WERI-Rb-1 (cell line): Measurements from ENCODE around the gene PTTG1.

Source experiments
- DNase-seq: peaks from one replicate; pipeline ENCODE4 v3.0.0-alpha.2; 2020
- H3K27ac ChIP-seq: fragments of 250-450 bp; sonication (Bioruptor Pico); 2 replicates; pipeline ENCODE4 v1.5.1; 2020; ENCODE audit warnings: mild to moderate bottlenecking, moderate library complexity
- H3K27me3 ChIP-seq: fragments of 250-450 bp; sonication (Bioruptor Pico); 2 replicates; pipeline ENCODE4 v1.5.1; 2021; ENCODE audit warnings: mild to moderate bottlenecking, low read depth, moderate library complexity; ENCODE audit not compliant: insufficient read depth, severe bottlenecking
- H3K36me3 ChIP-seq: fragments of 250-450 bp; sonication (Bioruptor Pico); 2 replicates; pipeline ENCODE4 v1.5.1; 2020; ENCODE audit warnings: mild to moderate bottlenecking, moderate library complexity
- H3K4me3 ChIP-seq: 2 replicates; pipeline ENCODE4 v1.5.1; 2011; ENCODE audit warnings: low read depth, mild to moderate bottlenecking, control low read depth, low read length
- H3K9me3 ChIP-seq: fragments of 250-450 bp; sonication (Bioruptor Pico); 2 replicates; pipeline ENCODE4 v1.5.1; 2021; ENCODE audit warnings: mild to moderate bottlenecking, moderate library complexity; ENCODE audit not compliant: severe bottlenecking
- TF ChIP-seq, protein P1 (sequence below): IDR thresholded peaks from 2 replicates; pipeline ENCODE4 v1.5.1; 2011; ENCODE audit warnings: low read depth, mild to moderate bottlenecking, control low read depth, inconsistent platforms, low read length

Gene PTTG1

GRCh38 chr5:160418561-160419457, 2.8 kb upstream of the PTTG1 start, which contains the start of gene SLU7:
TSS of gene SLU7 (minus strand) at chr5:160419081. CDS start at chr5:160415294, 3,787 bp downstream.
- Histone ChIP-seq H3K4me3 (peak within 1 kb of the TSS; percentile 97), H3K36me3 (peaks cover 19% of the 10 kb centered on the region), H3K27ac (peak within 1 kb of the TSS; percentile 65), H3K9me3 (no peaks in the 10 kb centered on the region), H3K27me3 (no peaks in the 10 kb centered on the region)
- TF ChIP-seq, protein P1, sequence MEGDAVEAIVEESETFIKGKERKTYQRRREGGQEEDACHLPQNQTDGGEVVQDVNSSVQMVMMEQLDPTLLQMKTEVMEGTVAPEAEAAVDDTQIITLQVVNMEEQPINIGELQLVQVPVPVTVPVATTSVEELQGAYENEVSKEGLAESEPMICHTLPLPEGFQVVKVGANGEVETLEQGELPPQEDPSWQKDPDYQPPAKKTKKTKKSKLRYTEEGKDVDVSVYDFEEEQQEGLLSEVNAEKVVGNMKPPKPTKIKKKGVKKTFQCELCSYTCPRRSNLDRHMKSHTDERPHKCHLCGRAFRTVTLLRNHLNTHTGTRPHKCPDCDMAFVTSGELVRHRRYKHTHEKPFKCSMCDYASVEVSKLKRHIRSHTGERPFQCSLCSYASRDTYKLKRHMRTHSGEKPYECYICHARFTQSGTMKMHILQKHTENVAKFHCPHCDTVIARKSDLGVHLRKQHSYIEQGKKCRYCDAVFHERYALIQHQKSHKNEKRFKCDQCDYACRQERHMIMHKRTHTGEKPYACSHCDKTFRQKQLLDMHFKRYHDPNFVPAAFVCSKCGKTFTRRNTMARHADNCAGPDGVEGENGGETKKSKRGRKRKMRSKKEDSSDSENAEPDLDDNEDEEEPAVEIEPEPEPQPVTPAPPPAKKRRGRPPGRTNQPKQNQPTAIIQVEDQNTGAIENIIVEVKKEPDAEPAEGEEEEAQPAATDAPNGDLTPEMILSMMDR = no peak
- peak; percentile 94 for DNase-seq

- Histone ChIP-seq H3K9me3 (no peaks in the 10 kb centered on the region), H3K36me3 (peaks cover 23% of the 10 kb centered on the region), H3K27me3 (no peaks in the 10 kb centered on the region), H3K27ac (peak overlapping the region; percentile 65), H3K4me3 (peak overlapping the region; percentile 97)
- no peak for DNase-seq
- TF ChIP-seq, protein P1 = no peak
Observed at GRCh38 chr5:160419458-160420330, 2.0 kb upstream of the PTTG1 start.

DNA sequence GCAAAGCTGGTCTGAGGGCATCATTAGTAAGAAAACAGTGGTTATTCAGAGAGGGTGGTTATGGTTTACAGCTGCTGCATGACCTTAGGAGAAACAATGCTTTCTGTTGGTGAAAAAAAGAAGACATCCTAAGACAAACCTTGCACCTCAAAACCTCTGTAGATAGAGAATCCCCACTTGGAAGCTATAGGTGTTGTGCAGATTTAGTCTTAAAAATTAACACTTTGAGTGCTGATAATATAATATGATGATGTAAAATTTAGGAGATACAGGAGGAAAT, 1.4 kb upstream of the PTTG1 start:
- H3K27me3 ChIP-seq = no peaks in the 10 kb centered on the region
- no peak for DNase-seq
- no peak overlapping the region for H3K4me3 ChIP-seq
- no peaks in the 10 kb centered on the region for H3K9me3 ChIP-seq
- TF ChIP-seq, protein P1 = no peak
- peaks cover 29% of the 10 kb centered on the region for H3K36me3 ChIP-seq
- H3K27ac ChIP-seq = peak overlapping the region; percentile 65; the same call in 1 of the 2 replicates

- H3K4me3 ChIP-seq = no peak overlapping the region; the same call in 1 of the 2 replicates
- DNase-seq = no peak
- H3K36me3 ChIP-seq = peaks cover 55% of the 10 kb centered on the region
- H3K27me3 ChIP-seq = no peaks in the 10 kb centered on the region
- no peak overlapping the region for H3K27ac ChIP-seq
- TF ChIP-seq, protein P1 = no peak
- H3K9me3 ChIP-seq = no peaks in the 10 kb centered on the region
Observed at GRCh38 chr5:160423099-160423498, 1.4 kb downstream of the PTTG1 start.

- no peaks in the 10 kb centered on the region for H3K9me3 ChIP-seq
- H3K4me3 ChIP-seq = no peak overlapping the region
- TF ChIP-seq, protein P1 = no peak
- peaks cover 68% of the 10 kb centered on the region for H3K36me3 ChIP-seq
- H3K27ac ChIP-seq = no peak overlapping the region
- DNase-seq = no peak
- H3K27me3 ChIP-seq = no peaks in the 10 kb centered on the region
Observed at GRCh38 chr5:160427607-160428006, 6.0 kb downstream of the PTTG1 start.
